A549 treated with dexamethasone at 1 μM for 4 hours (cell line): ENCODE measurements around the gene SLC25A51. TPM values are rescaled to one million over a fixed set of nuclear protein-coding genes. Genes with fewer than 3 reads are reported as not detected.

Experiments
- total RNA-seq: library from RNA; stranded (reverse); fragments of 200-300 nt; extraction: Qiagen RNA extraction; gene quantifications from 5 replicates; pipeline ENCODE4 v1.2.3, GENCODE V29; 2022

Gene SLC25A51
- total RNA-seq, result 19.8 to 25.5 TPM (median 23.9 TPM) in 5 replicates

GRCh38 chr9:37903647-37904444 is at the start of gene SLC25A51:
SLC25A51 (minus strand) TSS chr9:37904127; CDS start chr9:37888550, 15,577 bp downstream.

Other genes with a start within 250 kb of the SLC25A51 start
- gene TRMT10B, start 150.3 kb downstream of the SLC25A51 start, total RNA-seq, result 4.6 to 5.8 TPM (median 5.3 TPM) in 5 replicates
- 71.9 to 82.6 TPM (median 80.3 TPM) in 5 replicates for gene EXOSC3, start 119.1 kb downstream of the SLC25A51 start, total RNA-seq
- gene DCAF10, start 103.3 kb downstream of the SLC25A51 start, total RNA-seq, result 12.2 to 15.0 TPM (median 12.8 TPM) in 5 replicates
- 33.3 to 43.9 TPM (median 42.0 TPM) in 5 replicates for gene SHB, start 165.1 kb upstream of the SLC25A51 start, total RNA-seq